Smooth muscle cell (in vitro differentiated cells): ENCODE data around the gene CYP8B1. TPM values are rescaled to one million over a fixed set of nuclear protein-coding genes. Genes with fewer than 3 reads are reported as not detected.

Experiments
- DNase-seq: peaks from one replicate; lab custom pipeline; 2025; ENCODE audit not compliant: unreplicated experiment; lab: John Stamatoyannopoulos, UW
- H2AFZ ChIP-seq: fragments of 200-600 bp; sonication (generic); 2 replicates; pipeline ENCODE4 v1.6.0; 2016; ENCODE audit warnings: antibody characterized with exemption, low read depth, mild to moderate bottlenecking
- H3F3A ChIP-seq: fragments of 200-600 bp; sonication (generic); 2 replicates; pipeline ENCODE4 v1.6.0; 2017; ENCODE audit warnings: antibody characterized with exemption, low read depth
- H3K27ac ChIP-seq: fragments of 200-600 bp; sonication (generic); 2 replicates; pipeline ENCODE4 v1.5.1; 2016; ENCODE audit warnings: low read depth, mild to moderate bottlenecking
- H3K27me3 ChIP-seq: fragments of 200-600 bp; sonication (generic); 2 replicates; pipeline ENCODE4 v1.6.1; 2016; ENCODE audit warnings: low read depth, mild to moderate bottlenecking
- H3K36me3 ChIP-seq: fragments of 200-600 bp; sonication (generic); 2 replicates; pipeline ENCODE4 v1.5.1; 2016; ENCODE audit warnings: low read depth
- H3K4me1 ChIP-seq: fragments of 200-600 bp; sonication (generic); 2 replicates; pipeline ENCODE4 v1.5.1; 2016; ENCODE audit warnings: low read depth
- H3K4me2 ChIP-seq: fragments of 200-600 bp; sonication (generic); 2 replicates; pipeline ENCODE4 v1.6.0; 2016; ENCODE audit warnings: mild to moderate bottlenecking
- H3K4me3 ChIP-seq: fragments of 200-600 bp; sonication (generic); 2 replicates; pipeline ENCODE4 v1.5.1; 2016; ENCODE audit warnings: mild to moderate bottlenecking
- H3K79me2 ChIP-seq: fragments of 200-600 bp; sonication (generic); 2 replicates; pipeline ENCODE4 v1.6.0; 2016; ENCODE audit warnings: low read depth, mild to moderate bottlenecking
- H3K9ac ChIP-seq: fragments of 200-600 bp; sonication (generic); 2 replicates; pipeline ENCODE4 v1.6.0; 2016; ENCODE audit warnings: low read depth
- H3K9me3 ChIP-seq: fragments of 200-600 bp; sonication (generic); replicated peaks from 2 replicates; pipeline ENCODE4 v1.5.1; 2016; ENCODE audit warnings: low read depth
- H4K20me1 ChIP-seq: fragments of 200-600 bp; sonication (generic); 2 replicates; pipeline ENCODE4 v1.6.0; 2016; ENCODE audit warnings: low read depth
- WGBS: methylation state at CpG from one replicate; pipeline ENCODE4 v1.1.7; 2016; ENCODE audit warnings: low lambda C conversion rate; 5-methylcytosine and 5-hydroxymethylcytosine counted together
- polyA plus RNA-seq: library from polyadenylated mRNA; unstranded; fragments of >200 nt; fragmentation: Nextera tagmentation; extraction: Ambion mirVana; gene quantifications from 2 replicates; pipeline ENCODE4 v1.2.1, GENCODE V29; 2016
- total RNA-seq: library from RNA; depleted of rRNA; stranded (reverse); fragments of >200 nt; gene quantifications from 2 replicates; pipeline ENCODE4 v1.2.3, GENCODE V29; 2014
- TF ChIP-seq, protein P1 (sequence below): fragments of 200-600 bp; sonication (generic); IDR thresholded peaks from 2 replicates; pipeline ENCODE4 v1.5.1; 2017; ENCODE audit warnings: borderline replicate concordance, mild to moderate bottlenecking, antibody characterized with exemption; ENCODE audit not compliant: insufficient read depth, poor library complexity, severe bottlenecking

The CYP8B1 gene
- total and polyA plus RNA-seq, 2 experiments from 2014 or later = not detected

- Histone ChIP-seq H3K27ac (no peak overlapping the region), H3K4me3 (no peak overlapping the region), H3K79me2 (no peaks in the 10 kb centered on the region), H4K20me1 (no peaks in the 10 kb centered on the region), H3K27me3 (no peaks in the 10 kb centered on the region), H3K9ac (no peak overlapping the region), H3K36me3 (no peaks in the 10 kb centered on the region), H3K9me3 (no peaks in the 10 kb centered on the region), H2AFZ (no peak overlapping the region), H3K4me2 (no peak overlapping the region), H3F3A (no peaks in the 10 kb centered on the region), H3K4me1 (no peaks in the 10 kb centered on the region)
- TF ChIP-seq, protein P1, sequence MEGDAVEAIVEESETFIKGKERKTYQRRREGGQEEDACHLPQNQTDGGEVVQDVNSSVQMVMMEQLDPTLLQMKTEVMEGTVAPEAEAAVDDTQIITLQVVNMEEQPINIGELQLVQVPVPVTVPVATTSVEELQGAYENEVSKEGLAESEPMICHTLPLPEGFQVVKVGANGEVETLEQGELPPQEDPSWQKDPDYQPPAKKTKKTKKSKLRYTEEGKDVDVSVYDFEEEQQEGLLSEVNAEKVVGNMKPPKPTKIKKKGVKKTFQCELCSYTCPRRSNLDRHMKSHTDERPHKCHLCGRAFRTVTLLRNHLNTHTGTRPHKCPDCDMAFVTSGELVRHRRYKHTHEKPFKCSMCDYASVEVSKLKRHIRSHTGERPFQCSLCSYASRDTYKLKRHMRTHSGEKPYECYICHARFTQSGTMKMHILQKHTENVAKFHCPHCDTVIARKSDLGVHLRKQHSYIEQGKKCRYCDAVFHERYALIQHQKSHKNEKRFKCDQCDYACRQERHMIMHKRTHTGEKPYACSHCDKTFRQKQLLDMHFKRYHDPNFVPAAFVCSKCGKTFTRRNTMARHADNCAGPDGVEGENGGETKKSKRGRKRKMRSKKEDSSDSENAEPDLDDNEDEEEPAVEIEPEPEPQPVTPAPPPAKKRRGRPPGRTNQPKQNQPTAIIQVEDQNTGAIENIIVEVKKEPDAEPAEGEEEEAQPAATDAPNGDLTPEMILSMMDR = no peak
- WGBS = 89% methylated on average over 3 of the region's 3 CpGs
- DNase-seq = no peak
These were observed 19.1 kb downstream of the CYP8B1 start for GRCh38 chr3:42856544-42856943.

GRCh38 chr3:42855547-42856380 lies 19.9 kb downstream of the CYP8B1 start:
- no peaks in the 10 kb centered on the region for H3K79me2 ChIP-seq
- H3K4me2 ChIP-seq = no peak overlapping the region
- H3F3A ChIP-seq = no peaks in the 10 kb centered on the region
- H3K36me3 ChIP-seq = no peaks in the 10 kb centered on the region
- no peak overlapping the region for H3K27ac ChIP-seq
- H2AFZ ChIP-seq = no peak overlapping the region
- no peak for DNase-seq
- no peak overlapping the region for H3K4me3 ChIP-seq
- WGBS = 84% methylated on average over 4 of the region's 4 CpGs
- no peaks in the 10 kb centered on the region for H3K9me3 ChIP-seq
- no peaks in the 10 kb centered on the region for H4K20me1 ChIP-seq
- H3K27me3 ChIP-seq = no peaks in the 10 kb centered on the region
- H3K9ac ChIP-seq = no peak overlapping the region
- no peaks in the 10 kb centered on the region for H3K4me1 ChIP-seq
- TF ChIP-seq, protein P1 = no peak

- H3K27ac ChIP-seq = no peak overlapping the region
- no peak for DNase-seq
- TF ChIP-seq, protein P1 = no peak
These were observed 20.5 kb downstream of the CYP8B1 start for GRCh38 chr3:42855219-42855546.

More at GRCh38 chr3:42855219-42855546, 20.5 kb downstream of the CYP8B1 start:
- Histone ChIP-seq H3K4me3 (no peak overlapping the region), H3K4me2 (no peak overlapping the region), H3K27me3 (no peaks in the 10 kb centered on the region), H3K4me1 (no peaks in the 10 kb centered on the region), H3K9ac (no peak overlapping the region), H4K20me1 (no peaks in the 10 kb centered on the region), H3K79me2 (no peaks in the 10 kb centered on the region), H3K36me3 (no peaks in the 10 kb centered on the region), H3F3A (no peaks in the 10 kb centered on the region), H2AFZ (no peak overlapping the region), H3K9me3 (no peaks in the 10 kb centered on the region)
